Panc1 (cell line): ENCODE results near the gene MED12. TPM values are rescaled to one million over a fixed set of nuclear protein-coding genes. Genes with fewer than 3 reads are reported as not detected.

ENCODE experiments used
- ATAC-seq: fragments of 200-7000 bp; cut with Tn5 transposase; 2 replicates; pipeline ENCODE4 v1.9.1; 2020; ENCODE audit warnings: mild to moderate bottlenecking, moderate library complexity
- BruUV-seq: library from RNA; stranded (reverse); fragments of 400-500 nt; replicated peaks from 2 replicates; lab custom pipeline; 2021; lab: Mats Ljungman, UMichigan
- CTCF ChIA-PET: fragments of 300-600 bp; sonication (Branson Sonifier 250); formaldehyde crosslinking; loops from one replicate; lab custom pipeline; 2022; ENCODE audit warnings: antibody characterized with exemption; lab: Charles Lee
- POLR2A ChIA-PET: fragments of 300-600 bp; sonication (Branson Sonifier 250); formaldehyde crosslinking; loops from one replicate; lab custom pipeline; 2022; ENCODE audit warnings: antibody characterized with exemption; lab: Charles Lee
- DNase-seq: peaks from one replicate; pipeline ENCODE4 v3.0.0-alpha.2; 2010; ENCODE audit warnings: low read depth, low spot score
- H3K27ac ChIP-seq: 2 replicates; pipeline ENCODE4 v1.5.1; 2011; ENCODE audit warnings: mild to moderate bottlenecking, low read length, inconsistent platforms
- H3K27me3 ChIP-seq: fragments of 200-500 bp; sonication (Bioruptor generic); 2 replicates; pipeline ENCODE4 v1.6.0; 2014; ENCODE audit warnings: low read length, inconsistent platforms; ENCODE audit not compliant: control insufficient read depth, insufficient read depth
- H3K36me3 ChIP-seq: fragments of 200-500 bp; sonication (Bioruptor generic); 2 replicates; pipeline ENCODE4 v1.5.1; 2014; ENCODE audit warnings: inconsistent platforms, mild to moderate bottlenecking, low read length, moderate library complexity; ENCODE audit not compliant: control insufficient read depth, insufficient read depth
- H3K4me1 ChIP-seq: 2 replicates; pipeline ENCODE4 v1.5.1; 2011; ENCODE audit warnings: inconsistent platforms, mild to moderate bottlenecking, low read length, moderate library complexity; ENCODE audit not compliant: control insufficient read depth, insufficient read depth
- H3K4me3 ChIP-seq, 2 experiments: 2 replicates each; pipeline ENCODE4 v1.5.1; 2011 to 2012; ENCODE audit warnings: low read depth in 2 of 2, low read length in 2 of 2, mild to moderate bottlenecking in 2 of 2, inconsistent platforms in 1 of 2, moderate library complexity in 1 of 2
- H3K9me3 ChIP-seq: fragments of 200-500 bp; sonication (Bioruptor generic); 2 replicates; pipeline ENCODE4 v1.5.1; 2014; ENCODE audit warnings: low read depth, mild to moderate bottlenecking, inconsistent platforms, low read length, moderate library complexity; ENCODE audit not compliant: control insufficient read depth, insufficient read depth
- CTCF ChIP-seq: fragments of 450-650 bp; IDR thresholded peaks from 2 replicates; pipeline ENCODE4 v1.5.1; 2017; ENCODE audit warnings: mild to moderate bottlenecking
- POLR2AphosphoS5 ChIP-seq: IDR thresholded peaks from 2 replicates; pipeline ENCODE4 v1.6.1; 2012; ENCODE audit warnings: mild to moderate bottlenecking, low read depth, low read length, moderate library complexity
- SIN3A ChIP-seq: IDR thresholded peaks from 2 replicates; pipeline ENCODE4 v1.6.1; 2012; ENCODE audit warnings: low read depth, mild to moderate bottlenecking, low read length, moderate library complexity, borderline replicate concordance; ENCODE audit not compliant: insufficient read depth
- TCF7L2 ChIP-seq: IDR thresholded peaks from 2 replicates; pipeline ENCODE4 v1.6.1; 2011; ENCODE audit warnings: mild to moderate bottlenecking, low read depth, low read length, inconsistent platforms
- in situ Hi-C: cut with HindIII; loops from 2 replicates; pipeline ENCODE4 v1.10.0; 2016; ENCODE audit warnings: low sequenced_read_pairs, low pct_unique_long_range_greater_than_20kb
- intact Hi-C: fragments of 100-400 bp; cut with micrococcal nuclease; formaldehyde crosslinking; loops from one replicate; pipeline ENCODE4 v1.10.0; 2022; ENCODE audit not compliant: unreplicated experiment
- total RNA-seq: library from RNA; stranded (reverse); gene quantifications from one replicate; pipeline ENCODE4 v1.2.1, GENCODE V29; 2021; ENCODE audit not compliant: unreplicated experiment
- TF ChIP-seq, protein P1 (sequence below), 2 experiments: IDR thresholded peaks; 2 replicates each; pipeline ENCODE4 v1.6.1; 2011 to 2012; ENCODE audit warnings: low read depth in 2 of 2, control low read depth in 1 of 2, low read length in 1 of 2, mild to moderate bottlenecking in 1 of 2, moderate library complexity in 1 of 2; ENCODE audit not compliant: insufficient read depth in 1 of 2

Gene MED12
- total RNA-seq, 1 experiment from 2014 or later, result 42.0 TPM

DNA sequence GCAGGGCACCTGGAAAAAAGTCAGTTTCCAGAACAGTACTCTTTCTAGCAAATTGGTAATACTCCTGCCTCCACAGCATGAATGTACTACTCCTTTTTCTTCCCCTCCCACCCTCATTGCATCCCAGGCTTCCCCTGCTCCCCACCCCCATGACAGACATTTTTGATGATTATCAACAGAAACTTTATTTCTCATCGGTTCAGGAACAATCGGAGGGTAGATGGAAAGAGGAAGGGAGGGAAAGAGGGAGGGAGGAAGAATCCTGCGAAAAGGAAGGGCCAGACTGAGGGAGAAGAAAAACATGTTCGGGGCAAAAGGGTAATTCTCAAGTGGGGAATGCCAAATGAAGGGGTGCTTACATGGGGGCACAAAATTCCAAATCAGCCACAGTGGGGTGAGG is 11.2 kb upstream of the MED12 start:
- H3K36me3 ChIP-seq, result no peaks in the 10 kb centered on the region

GRCh38 chrX:71107762-71108360 is 10.5 kb upstream of the MED12 start:
- H3K4me1 ChIP-seq, result peaks cover 4% of the 10 kb centered on the region; the same call in 1 of the 2 replicates
- no peak overlapping the region for H3K27ac ChIP-seq
- POLR2A ChIA-PET, result no interaction called here
- ATAC-seq, result no peak
- H3K27me3 ChIP-seq, result no peaks in the 10 kb centered on the region
- in situ Hi-C loops, result no loop called here
- no peak for DNase-seq
- BruUV-seq, result no TSS peak
- no peaks in the 10 kb centered on the region for H3K9me3 ChIP-seq
- H3K36me3 ChIP-seq, result no peaks in the 10 kb centered on the region
- intact Hi-C loops, result no loop called here
- no peak overlapping the region for H3K4me3 ChIP-seq
- CTCF ChIA-PET, result no interaction called here
- TF ChIP-seq TCF7L2, result no peak
- no peak for TF ChIP-seq POLR2AphosphoS5
- no peak for TF ChIP-seq SIN3A
- no peak for TF ChIP-seq CTCF
- TF ChIP-seq, protein P1, sequence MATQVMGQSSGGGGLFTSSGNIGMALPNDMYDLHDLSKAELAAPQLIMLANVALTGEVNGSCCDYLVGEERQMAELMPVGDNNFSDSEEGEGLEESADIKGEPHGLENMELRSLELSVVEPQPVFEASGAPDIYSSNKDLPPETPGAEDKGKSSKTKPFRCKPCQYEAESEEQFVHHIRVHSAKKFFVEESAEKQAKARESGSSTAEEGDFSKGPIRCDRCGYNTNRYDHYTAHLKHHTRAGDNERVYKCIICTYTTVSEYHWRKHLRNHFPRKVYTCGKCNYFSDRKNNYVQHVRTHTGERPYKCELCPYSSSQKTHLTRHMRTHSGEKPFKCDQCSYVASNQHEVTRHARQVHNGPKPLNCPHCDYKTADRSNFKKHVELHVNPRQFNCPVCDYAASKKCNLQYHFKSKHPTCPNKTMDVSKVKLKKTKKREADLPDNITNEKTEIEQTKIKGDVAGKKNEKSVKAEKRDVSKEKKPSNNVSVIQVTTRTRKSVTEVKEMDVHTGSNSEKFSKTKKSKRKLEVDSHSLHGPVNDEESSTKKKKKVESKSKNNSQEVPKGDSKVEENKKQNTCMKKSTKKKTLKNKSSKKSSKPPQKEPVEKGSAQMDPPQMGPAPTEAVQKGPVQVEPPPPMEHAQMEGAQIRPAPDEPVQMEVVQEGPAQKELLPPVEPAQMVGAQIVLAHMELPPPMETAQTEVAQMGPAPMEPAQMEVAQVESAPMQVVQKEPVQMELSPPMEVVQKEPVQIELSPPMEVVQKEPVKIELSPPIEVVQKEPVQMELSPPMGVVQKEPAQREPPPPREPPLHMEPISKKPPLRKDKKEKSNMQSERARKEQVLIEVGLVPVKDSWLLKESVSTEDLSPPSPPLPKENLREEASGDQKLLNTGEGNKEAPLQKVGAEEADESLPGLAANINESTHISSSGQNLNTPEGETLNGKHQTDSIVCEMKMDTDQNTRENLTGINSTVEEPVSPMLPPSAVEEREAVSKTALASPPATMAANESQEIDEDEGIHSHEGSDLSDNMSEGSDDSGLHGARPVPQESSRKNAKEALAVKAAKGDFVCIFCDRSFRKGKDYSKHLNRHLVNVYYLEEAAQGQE (IDR thresholded peaks at IDR 0.05; ENCODE audit: insufficient read depth in 1 of 2, low read depth in 2 of 2, low read length in 1 of 2), result no peak

More for the DNA sequence above, 11.2 kb upstream of the MED12 start:
- ChIA-PET POLR2A (no interaction called here), CTCF (no interaction called here)
- Histone ChIP-seq H3K27ac (no peak overlapping the region), H3K4me1 (peaks cover 4% of the 10 kb centered on the region; the same call in 1 of the 2 replicates), H3K4me3 (no peak overlapping the region), H3K9me3 (no peaks in the 10 kb centered on the region), H3K27me3 (no peaks in the 10 kb centered on the region)
- DNase-seq, result no peak
- in situ Hi-C loops (no loop called here), intact Hi-C loops (no loop called here)
- no peak for ATAC-seq
- no TSS peak for BruUV-seq
- TF ChIP-seq, protein P1 (IDR thresholded peaks at IDR 0.05; ENCODE audit: insufficient read depth in 1 of 2, low read depth in 2 of 2, low read length in 1 of 2), result no peak
- TF ChIP-seq POLR2AphosphoS5 (no peak), TCF7L2 (no peak), SIN3A (no peak), CTCF (no peak)
